HG02981 (cell line): ENCODE data around the gene PCID2.

Experiments used
- ATAC-seq: cut with Tn5 transposase; IDR thresholded peaks from one replicate; pipeline ENCODE4 v1.9.1; 2021; ENCODE audit warnings: mild to moderate bottlenecking, moderate library complexity; ENCODE audit not compliant: unreplicated experiment

The PCID2 gene

GRCh38 chr13:113150550-113151365 is 57.7 kb downstream of the PCID2 start:
- ATAC-seq = no peak

GRCh38 chr13:113149711-113150549 is 58.5 kb downstream of the PCID2 start:
- ATAC-seq = no peak

GRCh38 chr13:113148940-113149503 is 59.4 kb downstream of the PCID2 start:
- ATAC-seq = no peak

- no peak for ATAC-seq
Observed at GRCh38 chr13:113148407-113148806, 60.1 kb downstream of the PCID2 start.

- ATAC-seq = no peak
Observed at GRCh38 chr13:113147206-113147605, 61.3 kb downstream of the PCID2 start.

- ATAC-seq = no peak
Observed at GRCh38 chr13:113146750-113147149, 61.7 kb downstream of the PCID2 start.

GRCh38 chr13:113145911-113146598 is 62.4 kb downstream of the PCID2 start:
- ATAC-seq = no peak

GRCh38 chr13:113145496-113145895 is 63.0 kb downstream of the PCID2 start:
- ATAC-seq = no peak

GRCh38 chr13:113144255-113144629 is 64.2 kb downstream of the PCID2 start:
- ATAC-seq = no peak

- no peak for ATAC-seq
Observed at GRCh38 chr13:113143466-113144254, 64.8 kb downstream of the PCID2 start.

- ATAC-seq = no peak
Observed at GRCh38 chr13:113142876-113143275, 65.6 kb downstream of the PCID2 start.

- ATAC-seq = no peak
Observed at GRCh38 chr13:113141601-113141970, 66.9 kb downstream of the PCID2 start.

- no peak for ATAC-seq
Observed at GRCh38 chr13:113140677-113141600, 67.5 kb downstream of the PCID2 start.

GRCh38 chr13:113139577-113139976 is 68.9 kb downstream of the PCID2 start:
- ATAC-seq = no peak

GRCh38 chr13:113138792-113139551 is 69.5 kb downstream of the PCID2 start:
- ATAC-seq = no peak

- ATAC-seq = no peak
Observed at GRCh38 chr13:113137691-113138298, 70.7 kb downstream of the PCID2 start.

GRCh38 chr13:113135281-113135760 is 73.1 kb downstream of the PCID2 start:
- no peak for ATAC-seq
